ENCODE measurements around the gene HIVEP3.

DNA sequence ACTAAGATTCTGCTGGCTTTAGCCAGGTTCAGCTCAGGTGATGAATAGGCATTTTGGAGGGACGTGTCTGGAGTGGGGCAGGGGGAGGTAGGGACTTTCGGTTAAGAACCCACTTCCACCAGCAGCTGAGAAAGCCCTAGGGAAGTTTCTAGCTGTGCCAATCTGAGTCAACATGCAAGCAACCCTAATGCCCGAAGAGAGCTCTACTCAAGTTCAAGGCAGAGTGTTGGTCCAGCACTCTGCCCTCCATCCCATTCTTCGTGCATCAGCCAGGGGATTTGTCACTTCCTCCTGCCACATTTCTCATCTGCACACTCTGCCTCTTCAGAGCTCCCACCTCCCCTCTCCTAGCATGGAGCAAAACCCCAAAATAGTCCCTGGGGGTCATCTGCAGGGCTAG lies 208.8 kb downstream of the HIVEP3 start:
- TF ChIP-seq EP300 (IDR thresholded peaks at IDR 0.05) (no peak), POLR2A (IDR thresholded peaks at IDR 0.05; ENCODE audit: low read depth) (no peak), POLR2AphosphoS5 (IDR thresholded peaks at IDR 0.05) (no peak)
- TF ChIP-seq, protein P1, sequence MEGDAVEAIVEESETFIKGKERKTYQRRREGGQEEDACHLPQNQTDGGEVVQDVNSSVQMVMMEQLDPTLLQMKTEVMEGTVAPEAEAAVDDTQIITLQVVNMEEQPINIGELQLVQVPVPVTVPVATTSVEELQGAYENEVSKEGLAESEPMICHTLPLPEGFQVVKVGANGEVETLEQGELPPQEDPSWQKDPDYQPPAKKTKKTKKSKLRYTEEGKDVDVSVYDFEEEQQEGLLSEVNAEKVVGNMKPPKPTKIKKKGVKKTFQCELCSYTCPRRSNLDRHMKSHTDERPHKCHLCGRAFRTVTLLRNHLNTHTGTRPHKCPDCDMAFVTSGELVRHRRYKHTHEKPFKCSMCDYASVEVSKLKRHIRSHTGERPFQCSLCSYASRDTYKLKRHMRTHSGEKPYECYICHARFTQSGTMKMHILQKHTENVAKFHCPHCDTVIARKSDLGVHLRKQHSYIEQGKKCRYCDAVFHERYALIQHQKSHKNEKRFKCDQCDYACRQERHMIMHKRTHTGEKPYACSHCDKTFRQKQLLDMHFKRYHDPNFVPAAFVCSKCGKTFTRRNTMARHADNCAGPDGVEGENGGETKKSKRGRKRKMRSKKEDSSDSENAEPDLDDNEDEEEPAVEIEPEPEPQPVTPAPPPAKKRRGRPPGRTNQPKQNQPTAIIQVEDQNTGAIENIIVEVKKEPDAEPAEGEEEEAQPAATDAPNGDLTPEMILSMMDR (IDR thresholded peaks at IDR 0.05) = no peak
